Neural cell (in vitro differentiated cells): Measurements from ENCODE around the gene CDH12.

Experiments used
- EP300 ChIP-seq: fragments of 450-650 bp; conservative IDR thresholded peaks from 2 replicates; pipeline ENCODE4 v1.6.1; 2014; ENCODE audit warnings: antibody characterized with exemption, mild to moderate bottlenecking, moderate library complexity; ENCODE audit not compliant: poor library complexity, severe bottlenecking
- EZH2 ChIP-seq: fragments of 200-600, 300-800 bp; shearing (Covaris generic), sonication (generic); IDR thresholded peaks from 2 replicates; pipeline ENCODE4 v1.6.1; 2014; ENCODE audit warnings: antibody characterized with exemption, low read length, borderline replicate concordance, mild to moderate bottlenecking; ENCODE audit not compliant: insufficient read depth, poor library complexity, severe bottlenecking
- POLR2AphosphoS5 ChIP-seq: IDR thresholded peaks from 2 replicates; pipeline ENCODE4 v1.6.1; 2012
- SMC3 ChIP-seq: fragments of 450-650 bp; conservative IDR thresholded peaks from 2 replicates; pipeline ENCODE4 v1.6.1; 2014; ENCODE audit warnings: antibody characterized with exemption, mild to moderate bottlenecking, moderate library complexity; ENCODE audit not compliant: poor library complexity
- TAF1 ChIP-seq: IDR thresholded peaks from 2 replicates; pipeline ENCODE4 v1.6.1; 2012; ENCODE audit warnings: low read depth
- TF ChIP-seq, protein P1 (sequence below): fragments of 450-650 bp; IDR thresholded peaks from 2 replicates; pipeline ENCODE4 v1.5.1; 2014; ENCODE audit warnings: antibody characterized with exemption, mild to moderate bottlenecking, moderate library complexity; ENCODE audit not compliant: poor library complexity, severe bottlenecking

DNA sequence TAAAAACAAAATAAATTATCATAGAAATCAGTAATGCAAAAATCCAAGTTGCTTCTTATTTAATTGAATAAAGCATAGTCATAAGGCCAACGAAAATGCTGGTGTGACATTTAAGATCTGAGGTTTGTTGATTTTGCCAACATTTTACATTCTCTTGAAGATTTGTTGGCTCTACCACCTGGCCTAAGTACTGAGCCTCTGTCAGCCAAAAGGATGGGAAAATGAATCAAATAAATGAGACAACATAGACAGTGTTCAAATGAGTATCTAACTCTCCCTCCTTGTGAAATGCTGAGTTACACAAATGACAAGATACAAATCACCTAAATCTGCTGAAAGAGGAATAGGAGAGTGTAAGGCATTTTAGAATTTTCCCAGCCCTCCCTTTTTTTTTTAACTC, 575.0 kb downstream of the CDH12 start:
- no peak for TF ChIP-seq EZH2
- TF ChIP-seq EP300: no peak
- TF ChIP-seq POLR2AphosphoS5: no peak
- TF ChIP-seq, protein P1, sequence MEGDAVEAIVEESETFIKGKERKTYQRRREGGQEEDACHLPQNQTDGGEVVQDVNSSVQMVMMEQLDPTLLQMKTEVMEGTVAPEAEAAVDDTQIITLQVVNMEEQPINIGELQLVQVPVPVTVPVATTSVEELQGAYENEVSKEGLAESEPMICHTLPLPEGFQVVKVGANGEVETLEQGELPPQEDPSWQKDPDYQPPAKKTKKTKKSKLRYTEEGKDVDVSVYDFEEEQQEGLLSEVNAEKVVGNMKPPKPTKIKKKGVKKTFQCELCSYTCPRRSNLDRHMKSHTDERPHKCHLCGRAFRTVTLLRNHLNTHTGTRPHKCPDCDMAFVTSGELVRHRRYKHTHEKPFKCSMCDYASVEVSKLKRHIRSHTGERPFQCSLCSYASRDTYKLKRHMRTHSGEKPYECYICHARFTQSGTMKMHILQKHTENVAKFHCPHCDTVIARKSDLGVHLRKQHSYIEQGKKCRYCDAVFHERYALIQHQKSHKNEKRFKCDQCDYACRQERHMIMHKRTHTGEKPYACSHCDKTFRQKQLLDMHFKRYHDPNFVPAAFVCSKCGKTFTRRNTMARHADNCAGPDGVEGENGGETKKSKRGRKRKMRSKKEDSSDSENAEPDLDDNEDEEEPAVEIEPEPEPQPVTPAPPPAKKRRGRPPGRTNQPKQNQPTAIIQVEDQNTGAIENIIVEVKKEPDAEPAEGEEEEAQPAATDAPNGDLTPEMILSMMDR: no peak
- TF ChIP-seq TAF1: no peak
- no peak for TF ChIP-seq SMC3
